ENCODE measurements around the gene GPR82.

- TF ChIP-seq EZH2phosphoT487 (IDR thresholded peaks at IDR 0.05; ENCODE audit: borderline replicate concordance, low read length) (no peak), CTCF (IDR thresholded peaks at IDR 0.05; ENCODE audit: low read depth, low read length, poor library complexity, severe bottlenecking) (no peak)
These were observed 16.8 kb upstream of the GPR82 start for GRCh38 chrX:41707218-41707617.

Measured in DOHH2 (cell line).